H9 (cell line): ENCODE data around the gene SERPINE2. TPM values are rescaled to one million over a fixed set of nuclear protein-coding genes. Genes with fewer than 3 reads are reported as not detected.

ENCODE experiments used
- DNase-seq: peaks from one replicate; pipeline ENCODE4 v3.0.0-alpha.2; 2017
- H2AFZ ChIP-seq: one replicate; pipeline ENCODE4 v1.6.1; 2013; ENCODE audit warnings: mild to moderate bottlenecking, low read length, control low read depth, moderate library complexity
- H2AK5ac ChIP-seq: 2 replicates; pipeline ENCODE4 v1.6.1; 2013; ENCODE audit warnings: low read length, control low read depth, mixed read lengths; ENCODE audit not compliant: insufficient read length
- H2BK120ac ChIP-seq: one replicate; pipeline ENCODE4 v1.6.1; 2013; ENCODE audit warnings: low read depth, mild to moderate bottlenecking, low read length, control low read depth, inconsistent platforms; ENCODE audit not compliant: poor library complexity, severe bottlenecking
- H2BK12ac ChIP-seq: 2 replicates; pipeline ENCODE4 v1.6.1; 2013; ENCODE audit warnings: low read length, control low read depth, mixed read lengths, low read depth; ENCODE audit not compliant: insufficient read length
- H2BK15ac ChIP-seq: 2 replicates; pipeline ENCODE4 v1.6.1; 2013; ENCODE audit warnings: low read depth, low read length, control low read depth
- H2BK20ac ChIP-seq: one replicate; pipeline ENCODE4 v1.6.1; 2013; ENCODE audit warnings: low read depth, mild to moderate bottlenecking, low read length, control low read depth, inconsistent platforms; ENCODE audit not compliant: poor library complexity, severe bottlenecking
- H2BK5ac ChIP-seq: 2 replicates; pipeline ENCODE4 v1.6.1; 2013; ENCODE audit warnings: low read length, control low read depth, mixed read lengths; ENCODE audit not compliant: insufficient read length
- H3K14ac ChIP-seq: 2 replicates; pipeline ENCODE4 v1.6.1; 2013; ENCODE audit warnings: low read length, control low read depth; ENCODE audit not compliant: insufficient read depth
- H3K18ac ChIP-seq: 2 replicates; pipeline ENCODE4 v1.6.1; 2013; ENCODE audit warnings: low read depth, mild to moderate bottlenecking, mixed read lengths, low read length, control low read depth; ENCODE audit not compliant: insufficient read length
- H3K23ac ChIP-seq: 2 replicates; pipeline ENCODE4 v1.6.1; 2013; ENCODE audit warnings: low read length, control low read depth, mixed read lengths, low read depth; ENCODE audit not compliant: insufficient read length
- H3K23me2 ChIP-seq: 2 replicates; pipeline ENCODE4 v1.6.1; 2013; ENCODE audit warnings: low read depth, mild to moderate bottlenecking, mixed read lengths, low read length, control low read depth; ENCODE audit not compliant: insufficient read length, poor library complexity, severe bottlenecking
- H3K27ac ChIP-seq: 2 replicates; pipeline ENCODE4 v1.5.1; 2013; ENCODE audit warnings: low read length, control low read depth, mixed read lengths, low read depth; ENCODE audit not compliant: insufficient read length
- H3K27me3 ChIP-seq: 2 replicates; pipeline ENCODE4 v1.6.1; 2013; ENCODE audit warnings: low read length, control low read depth, inconsistent platforms; ENCODE audit not compliant: insufficient read depth
- H3K4ac ChIP-seq: 2 replicates; pipeline ENCODE4 v1.6.1; 2013; ENCODE audit warnings: low read depth, mild to moderate bottlenecking, control low read depth, inconsistent platforms, low read length, moderate library complexity
- H3K4me1 ChIP-seq: 2 replicates; pipeline ENCODE4 v1.6.1; 2013; ENCODE audit warnings: low read length, control low read depth, inconsistent platforms; ENCODE audit not compliant: insufficient read depth
- H3K4me2 ChIP-seq: 2 replicates; pipeline ENCODE4 v1.6.1; 2013; ENCODE audit warnings: low read length, control low read depth, mixed read lengths; ENCODE audit not compliant: insufficient read length, insufficient read depth
- H3K56ac ChIP-seq: 2 replicates; pipeline ENCODE4 v1.6.1; 2013; ENCODE audit warnings: low read depth, mild to moderate bottlenecking, mixed read lengths, low read length, control low read depth; ENCODE audit not compliant: insufficient read length
- H3K79me1 ChIP-seq: 2 replicates; pipeline ENCODE4 v1.6.1; 2013; ENCODE audit warnings: low read depth, mild to moderate bottlenecking, moderate library complexity, low read length, control low read depth, inconsistent platforms; ENCODE audit not compliant: insufficient read depth, poor library complexity, severe bottlenecking
- H3K79me2 ChIP-seq: 2 replicates; pipeline ENCODE4 v1.6.1; 2013; ENCODE audit warnings: low read length, control low read depth, inconsistent platforms; ENCODE audit not compliant: insufficient read depth
- H3K9ac ChIP-seq: 2 replicates; pipeline ENCODE4 v1.6.1; 2013; ENCODE audit warnings: low read length, control low read depth, mixed read lengths; ENCODE audit not compliant: insufficient read length; ENCODE audit errors: extremely low read depth
- H3K9me3 ChIP-seq: one replicate; pipeline ENCODE4 v1.6.1; 2013; ENCODE audit warnings: low read depth, low read length, inconsistent platforms; ENCODE audit not compliant: control insufficient read depth
- H3T11ph ChIP-seq: one replicate; pipeline ENCODE4 v1.6.1; 2013; ENCODE audit warnings: mild to moderate bottlenecking, low read length, control low read depth, inconsistent platforms
- H4K20me1 ChIP-seq: one replicate; pipeline ENCODE4 v1.6.1; 2013; ENCODE audit not compliant: control insufficient read depth, insufficient read length, insufficient read depth
- H4K5ac ChIP-seq: 2 replicates; pipeline ENCODE4 v1.6.1; 2013; ENCODE audit warnings: low read depth, mild to moderate bottlenecking, mixed read lengths, low read length, control low read depth; ENCODE audit not compliant: insufficient read length
- H4K8ac ChIP-seq: replicated peaks from 2 replicates; pipeline ENCODE4 v1.6.1; 2013; ENCODE audit warnings: low read length, control low read depth, mixed read lengths, low read depth; ENCODE audit not compliant: insufficient read length
- H4K91ac ChIP-seq: 2 replicates; pipeline ENCODE4 v1.6.1; 2013; ENCODE audit warnings: low read depth, mild to moderate bottlenecking, moderate library complexity, mixed read lengths, low read length, control low read depth; ENCODE audit not compliant: insufficient read length
- H3K27ac Mint-ChIP-seq, 3 experiments: 2 replicates in 2 of 3; 3 replicates in 1 of 3; pipeline ENCODE4 v1.8.0; 2020 to 2021; ENCODE audit warnings: mixed read lengths in 3 of 3, mild to moderate bottlenecking in 1 of 3, moderate library complexity in 1 of 3
- H3K27me3 Mint-ChIP-seq: 2 replicates; pipeline ENCODE4 v1.8.0; 2021; ENCODE audit warnings: low read depth, mild to moderate bottlenecking, moderate library complexity, mixed read lengths
- H3K36me3 Mint-ChIP-seq, 3 experiments: 2 replicates in 2 of 3; 3 replicates in 1 of 3; pipeline ENCODE4 v1.8.0; 2020 to 2021; ENCODE audit warnings: low read depth in 3 of 3, mixed read lengths in 3 of 3; ENCODE audit not compliant: insufficient read depth in 1 of 3
- H3K4me1 Mint-ChIP-seq, 2 experiments: 2 replicates each; pipeline ENCODE4 v1.8.0; 2020; ENCODE audit warnings: mixed read lengths in 2 of 2
- H3K4me3 Mint-ChIP-seq, 2 experiments: 2 replicates in 1 of 2; 3 replicates in 1 of 2; pipeline ENCODE4 v1.8.0; 2020 to 2021; ENCODE audit warnings: mild to moderate bottlenecking in 2 of 2, mixed read lengths in 2 of 2, moderate library complexity in 1 of 2
- H3K9me3 Mint-ChIP-seq, 2 experiments: 2 replicates in 1 of 2; 3 replicates in 1 of 2; pipeline ENCODE4 v1.8.0; 2020; ENCODE audit warnings: mild to moderate bottlenecking in 2 of 2, mixed read lengths in 2 of 2, moderate library complexity in 1 of 2
- WGBS: extraction: QIAGEN DNeasy Blood & Tissue Kit; methylation state at CpG from one replicate; pipeline ENCODE4 v1.1.7; 2013; ENCODE audit warnings: missing lambda C conversion rate, low lambda C conversion rate, mixed read lengths; ENCODE audit not compliant: insufficient read length; ENCODE audit errors: extremely low coverage; 5-methylcytosine and 5-hydroxymethylcytosine counted together
- long read RNA-seq: library from polyadenylated mRNA; unstranded; transcript quantifications from one replicate; pipeline ENCODE4 v2.0.0, GENCODE V29; 2020
- total RNA-seq: library from RNA; stranded (reverse); gene quantifications from 2 replicates; pipeline ENCODE4 v1.2.1, GENCODE V29; 2021
- TF ChIP-seq, protein P1 (sequence below): fragments of 200-600 bp; sonication (generic); conservative IDR thresholded peaks from 3 replicates; pipeline ENCODE4 v1.8.0; 2021; ENCODE audit warnings: antibody characterized with exemption, mild to moderate bottlenecking

The SERPINE2 gene, protein sequence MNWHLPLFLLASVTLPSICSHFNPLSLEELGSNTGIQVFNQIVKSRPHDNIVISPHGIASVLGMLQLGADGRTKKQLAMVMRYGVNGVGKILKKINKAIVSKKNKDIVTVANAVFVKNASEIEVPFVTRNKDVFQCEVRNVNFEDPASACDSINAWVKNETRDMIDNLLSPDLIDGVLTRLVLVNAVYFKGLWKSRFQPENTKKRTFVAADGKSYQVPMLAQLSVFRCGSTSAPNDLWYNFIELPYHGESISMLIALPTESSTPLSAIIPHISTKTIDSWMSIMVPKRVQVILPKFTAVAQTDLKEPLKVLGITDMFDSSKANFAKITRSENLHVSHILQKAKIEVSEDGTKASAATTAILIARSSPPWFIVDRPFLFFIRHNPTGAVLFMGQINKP
- total RNA-seq: 36.1 and 40.0 TPM in 2 replicates
- long read RNA-seq, transcript SERPINE2-202 (9 exons, 2,161 nt): major isoform, 380 of 458 reads
- long read RNA-seq, transcript SERPINE2-201 (9 exons, 2,195 nt): minor isoform, 41 of 458 reads
- long read RNA-seq, partial matches to known transcripts: 17 of 458 reads
- long read RNA-seq, other reads (novel, unspliced or antisense): 16 of 458 reads

DNA sequence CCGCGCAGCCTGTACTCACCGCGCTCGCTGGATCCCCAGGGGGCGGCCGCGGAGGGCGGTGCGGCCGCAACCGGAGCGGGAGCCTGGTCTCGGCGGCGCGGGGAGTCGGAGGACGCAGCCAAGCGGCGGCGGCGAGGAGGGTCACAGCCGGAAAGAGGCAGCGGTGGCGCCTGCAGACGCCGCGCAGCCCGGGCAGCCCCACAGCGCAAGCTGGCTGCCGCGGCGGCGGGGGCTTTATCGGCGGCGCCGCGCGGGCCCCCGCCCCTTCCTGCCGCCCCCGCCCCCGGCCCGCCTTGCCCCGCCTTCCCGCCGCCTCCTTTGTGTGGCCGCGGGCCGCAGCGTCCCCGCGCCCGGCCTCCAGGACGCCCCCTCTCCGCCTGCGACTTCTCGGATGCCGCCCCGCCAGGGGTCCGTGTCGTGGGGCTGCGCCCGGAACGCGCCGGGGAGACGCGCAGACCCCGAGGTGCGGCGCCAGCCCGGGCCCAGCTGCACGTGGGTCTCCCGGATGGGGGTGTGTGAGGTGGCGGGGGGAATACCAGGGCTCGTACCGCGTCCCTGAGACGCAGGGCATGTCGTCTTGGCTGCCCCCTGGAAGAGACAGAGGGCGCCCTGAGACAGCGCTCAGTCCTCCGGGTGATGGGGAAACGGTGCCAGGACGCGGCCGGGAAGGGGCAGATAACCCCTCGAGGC lies at the start of gene SERPINE2:
Gene SERPINE2 (minus strand): TSS at position 207 of the 690 bp plus-strand sequence. CDS start 37,386 bp downstream, outside the sequence.
- H2BK15ac ChIP-seq: no peak within 1 kb of the TSS
- peak within 1 kb of the TSS; percentile 55 for H3K9ac ChIP-seq
- Mint-ChIP-seq H3K4me3 (peak within 1 kb of the TSS; percentile 76 to 86), H3K27ac (peak within 1 kb of the TSS in 2 of 3 experiments; percentile 3 to 58; a peak in 2 of 7 replicates), H3K36me3 (no peaks in the 10 kb centered on the region; a peak in 2 of 7 replicates), H3K27me3 (peaks cover 68% of the 10 kb centered on the region), H3K9me3 (no peaks in the 10 kb centered on the region), H3K4me1 (peaks cover 21 to 30% of the 10 kb centered on the region in 2 experiments)
- no peaks in the 10 kb centered on the region for H3K9me3 ChIP-seq
- peak within 1 kb of the TSS; percentile 72 for H3K18ac ChIP-seq
- H3K79me2 ChIP-seq: no peaks in the 10 kb centered on the region
- H3K79me1 ChIP-seq: no peaks in the 10 kb centered on the region
- H3K4me2 ChIP-seq: peak within 1 kb of the TSS; percentile 95
- H3K56ac ChIP-seq: no peak within 1 kb of the TSS
- no peak within 1 kb of the TSS for H4K8ac ChIP-seq
- H2BK20ac ChIP-seq: no peak within 1 kb of the TSS
- H2BK5ac ChIP-seq: no peak within 1 kb of the TSS
- H4K91ac ChIP-seq: no peak within 1 kb of the TSS
- no peak within 1 kb of the TSS for H3T11ph ChIP-seq
- H2BK120ac ChIP-seq: no peak within 1 kb of the TSS
- no peak within 1 kb of the TSS for H3K27ac ChIP-seq
- no CpG with 5 or more reads among the region's 91 CpGs for WGBS
- H4K5ac ChIP-seq: no peak within 1 kb of the TSS
- DNase-seq: peak; percentile 82
- H3K23me2 ChIP-seq: peaks cover 11% of the 10 kb centered on the region
- H3K4me1 ChIP-seq: no peaks in the 10 kb centered on the region
- TF ChIP-seq, protein P1, sequence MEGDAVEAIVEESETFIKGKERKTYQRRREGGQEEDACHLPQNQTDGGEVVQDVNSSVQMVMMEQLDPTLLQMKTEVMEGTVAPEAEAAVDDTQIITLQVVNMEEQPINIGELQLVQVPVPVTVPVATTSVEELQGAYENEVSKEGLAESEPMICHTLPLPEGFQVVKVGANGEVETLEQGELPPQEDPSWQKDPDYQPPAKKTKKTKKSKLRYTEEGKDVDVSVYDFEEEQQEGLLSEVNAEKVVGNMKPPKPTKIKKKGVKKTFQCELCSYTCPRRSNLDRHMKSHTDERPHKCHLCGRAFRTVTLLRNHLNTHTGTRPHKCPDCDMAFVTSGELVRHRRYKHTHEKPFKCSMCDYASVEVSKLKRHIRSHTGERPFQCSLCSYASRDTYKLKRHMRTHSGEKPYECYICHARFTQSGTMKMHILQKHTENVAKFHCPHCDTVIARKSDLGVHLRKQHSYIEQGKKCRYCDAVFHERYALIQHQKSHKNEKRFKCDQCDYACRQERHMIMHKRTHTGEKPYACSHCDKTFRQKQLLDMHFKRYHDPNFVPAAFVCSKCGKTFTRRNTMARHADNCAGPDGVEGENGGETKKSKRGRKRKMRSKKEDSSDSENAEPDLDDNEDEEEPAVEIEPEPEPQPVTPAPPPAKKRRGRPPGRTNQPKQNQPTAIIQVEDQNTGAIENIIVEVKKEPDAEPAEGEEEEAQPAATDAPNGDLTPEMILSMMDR: peak; percentile 57
- no peak within 1 kb of the TSS for H2BK12ac ChIP-seq
- H3K27me3 ChIP-seq: no peaks in the 10 kb centered on the region; the same call in 1 of the 2 replicates
- H4K20me1 ChIP-seq: no peaks in the 10 kb centered on the region
- no peak within 1 kb of the TSS for H2AFZ ChIP-seq
- H3K14ac ChIP-seq: peak within 1 kb of the TSS; percentile 95
- H3K23ac ChIP-seq: no peak within 1 kb of the TSS
- no peak within 1 kb of the TSS for H3K4ac ChIP-seq
- H2AK5ac ChIP-seq: no peak within 1 kb of the TSS
